GM12878 (cell line): ENCODE results near the gene MYD88. TPM values are rescaled to one million over a fixed set of nuclear protein-coding genes. Genes with fewer than 3 reads are reported as not detected.

Experiments used
- ATAC-seq: fragments of 200-7000 bp; cut with Tn5 transposase; 3 replicates; pipeline ENCODE4 v1.9.1; 2020; ENCODE audit warnings: mild to moderate bottlenecking, moderate library complexity
- BruUV-seq: library from RNA; stranded (reverse); fragments of 400-500 nt; replicated peaks from 2 replicates; lab custom pipeline; 2021; lab: Mats Ljungman, UMichigan
- CTCF ChIA-PET: fragments of 300-600 bp; sonication (Branson Sonifier 250); formaldehyde crosslinking; extraction: SDS; loops from one replicate; lab custom pipeline; 2021; ENCODE audit warnings: inconsistent platforms; lab: Yijun Ruan, JAX
- POLR2A ChIA-PET: fragments of 350-600 bp; formaldehyde crosslinking; extraction: SDS; loops from one replicate; lab custom pipeline; 2021; ENCODE audit warnings: inconsistent platforms; lab: Charles Lee
- RAD21 ChIA-PET: fragments of 300-600 bp; sonication (Branson Sonifier 250); formaldehyde crosslinking; loops from one replicate; lab custom pipeline; 2023; ENCODE audit warnings: antibody characterized with exemption; ENCODE audit not compliant: unreplicated experiment; lab: Charles Lee
- SMC1A ChIA-PET: fragments of 300-600 bp; sonication (Branson Sonifier 250); formaldehyde crosslinking; loops from one replicate; lab custom pipeline; 2023; ENCODE audit not compliant: unreplicated experiment, uncharacterized antibody; lab: Charles Lee
- DNase-seq: peaks from one replicate; pipeline ENCODE4 v3.0.0-alpha.2; 2011; ENCODE audit warnings: low read depth, low spot score
- FAIRE-seq: peaks from 3 replicates; lab custom pipeline; 2011; peaks lifted over from hg19 to GRCh38; lab: Jason Lieb, UNC
- H2AFZ ChIP-seq: 2 replicates; pipeline ENCODE4 v1.6.0; 2011; ENCODE audit warnings: low read depth, low read length, control low read depth; ENCODE audit not compliant: control insufficient read depth
- H3K27ac ChIP-seq: 2 replicates; pipeline ENCODE4 v1.5.1; 2011; ENCODE audit warnings: control low read depth; ENCODE audit not compliant: control insufficient read depth, insufficient read depth
- H3K27me3 ChIP-seq, 2 experiments: replicated peaks in 1 of 2; 2 replicates each; pipeline versions ENCODE4 v1.6.0 to v1.6.1; 2011; ENCODE audit warnings: low read length in 1 of 2; ENCODE audit not compliant: control insufficient read depth in 2 of 2, insufficient read depth in 2 of 2
- H3K36me3 ChIP-seq, 2 experiments: 2 replicates each; pipeline ENCODE4 v1.5.1; 2011; ENCODE audit warnings: low read length in 1 of 2; ENCODE audit not compliant: control insufficient read depth in 2 of 2, insufficient read depth in 2 of 2
- H3K4me1 ChIP-seq: 2 replicates; pipeline ENCODE4 v1.6.1; 2011; ENCODE audit warnings: mild to moderate bottlenecking, low read length, moderate library complexity, mixed read lengths; ENCODE audit not compliant: control insufficient read depth, insufficient read depth
- H3K4me2 ChIP-seq: 2 replicates; pipeline ENCODE4 v1.6.0; 2011; ENCODE audit warnings: control low read depth; ENCODE audit not compliant: control insufficient read depth, insufficient read depth
- H3K4me3 ChIP-seq: fragments of 200-600 bp; sonication (generic); 2 replicates; pipeline ENCODE4 v1.5.1; 2016
- H3K79me2 ChIP-seq: 2 replicates; pipeline ENCODE4 v1.6.0; 2011; ENCODE audit warnings: low read length; ENCODE audit not compliant: control insufficient read depth, insufficient read depth
- H3K9ac ChIP-seq: 2 replicates; pipeline ENCODE4 v1.8.0; 2011; ENCODE audit warnings: low read length, control low read depth, mixed read lengths; ENCODE audit not compliant: control insufficient read depth, insufficient read depth
- H3K9me3 ChIP-seq: replicated peaks from 3 replicates; pipeline ENCODE4 v1.5.1; 2011; ENCODE audit warnings: mild to moderate bottlenecking, low read length; ENCODE audit not compliant: control insufficient read depth, insufficient read depth
- H4K20me1 ChIP-seq: 2 replicates; pipeline ENCODE4 v1.6.0; 2011; ENCODE audit not compliant: control insufficient read depth, insufficient read depth
- ASH2L ChIP-seq: fragments of 300-600, 200-600 bp; sonication (generic); IDR thresholded peaks from 2 replicates; pipeline ENCODE4 v1.6.1; 2017; ENCODE audit warnings: low read depth, mild to moderate bottlenecking, borderline replicate concordance
- BRCA1 ChIP-seq: IDR thresholded peaks from 2 replicates; pipeline ENCODE4 v1.6.1; 2011; ENCODE audit warnings: low read depth, low read length, improper control_type of control experiment
- ELK1 ChIP-seq: IDR thresholded peaks from 2 replicates; pipeline ENCODE4 v1.6.1; 2012; ENCODE audit warnings: low read depth, low read length, improper control_type of control experiment
- IKZF2 ChIP-seq, 2 experiments: fragments of 450-650 bp; IDR thresholded peaks; 2 replicates each; pipeline ENCODE4 v1.6.1; 2017; ENCODE audit warnings: mild to moderate bottlenecking in 2 of 2, moderate library complexity in 2 of 2
- NFYB ChIP-seq: IDR thresholded peaks from 2 replicates; pipeline ENCODE4 v1.6.1; 2011; ENCODE audit warnings: low read depth, mild to moderate bottlenecking, low read length, improper control_type of control experiment, moderate library complexity; ENCODE audit not compliant: insufficient read depth
- RBBP5 ChIP-seq: fragments of 200-600 bp; sonication (generic); conservative IDR thresholded peaks from 2 replicates; pipeline ENCODE4 v1.6.1; 2016
- SMARCA5 ChIP-seq: fragments of 450-650 bp; IDR thresholded peaks from 2 replicates; pipeline ENCODE4 v1.6.1; 2017; ENCODE audit warnings: mild to moderate bottlenecking
- ZNF24 ChIP-seq: fragments of 450-650 bp; IDR thresholded peaks from 2 replicates; pipeline ENCODE4 v1.6.1; 2017; ENCODE audit warnings: antibody characterized with exemption, mild to moderate bottlenecking
- WGBS: methylation state at CpG from one replicate; pipeline ENCODE4 v1.1.6; 2016; ENCODE audit warnings: low lambda C conversion rate; ENCODE audit not compliant: insufficient replicate concordance, insufficient coverage; ENCODE audit errors: missing lambda C conversion rate; 5-methylcytosine and 5-hydroxymethylcytosine counted together
- in situ Hi-C: fragments of 300-500 bp; cut with MboI; formaldehyde crosslinking; loops from 9 replicates; pipeline ENCODE4 v1.14.3; 2018; ENCODE audit warnings: mixed read lengths
- intact Hi-C: fragments of 100-400 bp; cut with micrococcal nuclease; formaldehyde crosslinking; loops from one replicate; pipeline ENCODE4 v1.14.2; 2022; ENCODE audit not compliant: unreplicated experiment
- polyA plus RNA-seq, 11 experiments: library from polyadenylated mRNA; depleted of rRNA in 4 of 11; unstranded in 6 of 11; stranded (reverse) in 5 of 11; fragments of >200 nt; fragmentation: Nextera tagmentation in 4 of 11; fragmentation: Illumina TruSeq in 1 of 11; extraction: Ambion mirVana in 4 of 11; extraction: Trizol in 1 of 11; gene quantifications; 1 replicate in 1 of 11; 2 replicates in 10 of 11; pipeline versions ENCODE4 v1.2.1 to v1.2.3, GENCODE V29; 2011 to 2016; ENCODE audit warnings: inconsistent platforms in 2 of 11, missing spikeins in 2 of 11, low read depth in 1 of 11
- total RNA-seq, 4 experiments: library from RNA; depleted of rRNA in 3 of 4; stranded (reverse); fragments of >200 nt in 3 of 4; fragmentation: Illumina TruSeq in 1 of 4; extraction: Trizol in 1 of 4; gene quantifications; 2 replicates each; pipeline versions ENCODE4 v1.2.1 to v1.2.3, GENCODE V29; 2013 to 2021
- TF ChIP-seq, protein P1 (sequence below): fragments of 450-650 bp; IDR thresholded peaks from 2 replicates; pipeline ENCODE4 v1.6.1; 2017; ENCODE audit warnings: low read depth, mild to moderate bottlenecking, moderate library complexity

Gene MYD88
- total and polyA plus RNA-seq, 10 of the 15 experiments (the other 5 are each of a cell fraction or from before 2014, with no cell fraction given): 5.5 to 84.8 (median 67.5) TPM

DNA sequence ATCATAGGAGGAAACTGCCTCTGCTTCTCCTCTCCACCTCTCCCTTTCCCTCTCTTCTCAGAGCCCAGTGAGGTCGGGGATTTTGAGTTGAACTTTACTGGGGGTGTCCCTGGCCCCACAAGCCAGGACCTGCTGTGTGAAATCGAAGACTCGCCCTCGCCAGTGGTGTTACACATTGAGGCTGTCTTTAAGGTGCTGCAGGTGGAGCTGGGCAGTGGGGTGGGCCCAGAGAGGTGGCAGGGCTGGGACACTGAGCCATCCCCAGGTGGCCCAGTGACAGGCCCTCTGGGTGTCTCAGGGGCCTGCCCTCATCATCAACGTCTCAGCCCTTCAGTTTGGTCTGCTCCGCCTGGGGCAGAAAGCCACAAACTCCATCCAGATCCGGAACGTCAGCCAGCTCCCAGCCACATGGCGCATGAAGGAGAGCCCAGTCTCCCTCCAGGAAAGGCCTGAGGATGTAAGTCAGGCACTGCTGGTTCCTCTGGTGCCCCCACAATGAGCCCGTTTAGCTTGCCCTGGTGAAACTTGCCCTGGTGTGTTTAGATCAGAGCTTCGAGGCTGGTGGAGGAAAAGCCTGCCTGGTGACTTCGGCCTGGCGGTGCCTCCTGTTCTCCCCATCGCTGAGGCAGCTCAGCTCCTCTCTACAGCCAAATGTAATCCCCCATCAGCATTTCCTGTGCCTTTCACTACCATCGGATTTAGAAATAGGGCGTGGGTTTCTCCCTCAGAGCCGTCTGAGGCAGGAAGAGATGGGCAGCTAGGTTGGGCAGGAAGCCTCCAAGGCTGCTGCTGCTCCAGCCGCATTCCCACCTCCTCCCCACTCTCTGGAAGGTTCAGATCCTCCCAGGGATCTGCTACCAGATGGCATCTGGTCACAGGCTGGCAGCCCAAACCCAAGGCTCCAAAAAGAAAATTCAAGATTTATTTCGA lies 40.8 kb upstream of the MYD88 start (continued):
- TF ChIP-seq, protein P1, sequence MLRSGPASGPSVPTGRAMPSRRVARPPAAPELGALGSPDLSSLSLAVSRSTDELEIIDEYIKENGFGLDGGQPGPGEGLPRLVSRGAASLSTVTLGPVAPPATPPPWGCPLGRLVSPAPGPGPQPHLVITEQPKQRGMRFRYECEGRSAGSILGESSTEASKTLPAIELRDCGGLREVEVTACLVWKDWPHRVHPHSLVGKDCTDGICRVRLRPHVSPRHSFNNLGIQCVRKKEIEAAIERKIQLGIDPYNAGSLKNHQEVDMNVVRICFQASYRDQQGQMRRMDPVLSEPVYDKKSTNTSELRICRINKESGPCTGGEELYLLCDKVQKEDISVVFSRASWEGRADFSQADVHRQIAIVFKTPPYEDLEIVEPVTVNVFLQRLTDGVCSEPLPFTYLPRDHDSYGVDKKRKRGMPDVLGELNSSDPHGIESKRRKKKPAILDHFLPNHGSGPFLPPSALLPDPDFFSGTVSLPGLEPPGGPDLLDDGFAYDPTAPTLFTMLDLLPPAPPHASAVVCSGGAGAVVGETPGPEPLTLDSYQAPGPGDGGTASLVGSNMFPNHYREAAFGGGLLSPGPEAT: no peak
- TF ChIP-seq RBBP5 (no peak), IKZF2 (IDR thresholded peaks at IDR 0.05) (no peak), BRCA1 (no peak), ASH2L (no peak), NFYB (no peak)

GRCh38 chr3:38098376-38098723 lies 40.1 kb upstream of the MYD88 start:
- Histone ChIP-seq H2AFZ (no peak overlapping the region), H4K20me1 (no peaks in the 10 kb centered on the region), H3K27me3 (peaks cover 0 to 4% of the 10 kb centered on the region in 2 experiments; a peak in 3 of 4 replicates), H3K9me3 (no peaks in the 10 kb centered on the region), H3K4me3 (no peak overlapping the region), H3K79me2 (no peaks in the 10 kb centered on the region), H3K27ac (no peak overlapping the region), H3K4me1 (no peaks in the 10 kb centered on the region; the same call in 1 of the 2 replicates), H3K4me2 (no peak overlapping the region), H3K9ac (no peak overlapping the region), H3K36me3 (no peaks in the 10 kb centered on the region)
- FAIRE-seq (no peak), DNase-seq (no peak), ATAC-seq (no peak)
- ChIA-PET CTCF (no interaction called here), RAD21 (no interaction called here), SMC1A (no interaction called here), POLR2A (interaction anchor here (0.5 kb wide), 1 partner anchor 320 kb away, joined by 3 read pairs; no protein-coding TSS in a partner anchor)
- intact Hi-C loops (no loop called here), in situ Hi-C loops (no loop called here)
- TF ChIP-seq SMARCA5 (no peak), IKZF2 (IDR thresholded peaks at IDR 0.05) (no peak), ELK1 (no peak), ZNF24 (no peak)
- WGBS: 49% methylated on average over 9 of the region's 9 CpGs
- BruUV-seq: no TSS peak
